ENCODE data around the gene NCBP1. TPM values are rescaled to one million over a fixed set of nuclear protein-coding genes. Genes with fewer than 3 reads are reported as not detected.

NCBP1 gene
- total and polyA plus RNA-seq, 9 of the 15 experiments (the other 6 are each of a cell fraction or from before 2014, with no cell fraction given), result 29.4 to 69.7 (median 57.5) TPM

- TF ChIP-seq JUN (IDR thresholded peaks at IDR 0.05; ENCODE audit: borderline replicate concordance, low read depth, low read length) (peak; percentile 97), JUN (CRISPR knock-in tag; IDR thresholded peaks at IDR 0.05; ENCODE audit: borderline replicate concordance) (no peak; the same call in 1 of the 2 replicates), ATF4 (CRISPR knock-in tag; IDR thresholded peaks at IDR 0.05) (no peak), MAFK (IDR thresholded peaks at IDR 0.05; ENCODE audit: low read length) (0 out of 2 replicates have a peak, but pooled peaks have one; percentile 8), SIX5 (IDR thresholded peaks at IDR 0.05; ENCODE audit: borderline replicate concordance in 1 of 2, insufficient read depth in 1 of 2, low read depth in 1 of 2, low read length in 2 of 2) (no peak), ARNT (IDR thresholded peaks at IDR 0.05) (peak; percentile 8 to 36; a peak in 1 of 4 replicates), ZNF23 (CRISPR knock-in tag; IDR thresholded peaks at IDR 0.05) (no peak), MTA1 (IDR thresholded peaks at IDR 0.05; ENCODE audit: borderline replicate concordance) (no peak; the same call in 1 of the 2 replicates), ZNF395 (CRISPR knock-in tag; IDR thresholded peaks at IDR 0.05) (0 out of 2 replicates have a peak, but pooled peaks have one; percentile 52), SMAD1 (IDR thresholded peaks at IDR 0.05; ENCODE audit: low read depth, low read length, partially characterized antibody) (no peak), GTF3C2 (IDR thresholded peaks at IDR 0.05; ENCODE audit: borderline replicate concordance, extremely low read depth, insufficient read length) (peak; percentile 26), SRF (CRISPR knock-in tag; IDR thresholded peaks at IDR 0.05) (no peak), PYGO2 (tag; IDR thresholded peaks at IDR 0.05) (0 out of 2 replicates have a peak, but pooled peaks have one; percentile 47), ZNF592 (IDR thresholded peaks at IDR 0.05) (peak; percentile 22; the same call in 1 of the 2 replicates), TCF15 (CRISPR knock-in tag; IDR thresholded peaks at IDR 0.05) (no peak), HDAC3 (IDR thresholded peaks at IDR 0.05; ENCODE audit: borderline replicate concordance, partially characterized antibody) (peak; percentile 74)
Observed at GRCh38 chr9:97632248-97632984, 1.2 kb upstream of the NCBP1 start (continued).
